GM19324 (cell line): ENCODE data around the gene PRPSAP1.
A peak's percentile ranks its signal among the peaks of the same experiment; 100 is the strongest.
"Not testable (repeated sequence)": the region's sequence is repeated elsewhere in the genome, so short reads cannot be mapped to it uniquely, and the experiment has no call there.

Experiments
- ATAC-seq: cut with Tn5 transposase; IDR thresholded peaks from one replicate; pipeline ENCODE4 v1.9.1; 2021; ENCODE audit warnings: mild to moderate bottlenecking, moderate library complexity; ENCODE audit not compliant: unreplicated experiment, low FRiP score

The PRPSAP1 gene

DNA sequence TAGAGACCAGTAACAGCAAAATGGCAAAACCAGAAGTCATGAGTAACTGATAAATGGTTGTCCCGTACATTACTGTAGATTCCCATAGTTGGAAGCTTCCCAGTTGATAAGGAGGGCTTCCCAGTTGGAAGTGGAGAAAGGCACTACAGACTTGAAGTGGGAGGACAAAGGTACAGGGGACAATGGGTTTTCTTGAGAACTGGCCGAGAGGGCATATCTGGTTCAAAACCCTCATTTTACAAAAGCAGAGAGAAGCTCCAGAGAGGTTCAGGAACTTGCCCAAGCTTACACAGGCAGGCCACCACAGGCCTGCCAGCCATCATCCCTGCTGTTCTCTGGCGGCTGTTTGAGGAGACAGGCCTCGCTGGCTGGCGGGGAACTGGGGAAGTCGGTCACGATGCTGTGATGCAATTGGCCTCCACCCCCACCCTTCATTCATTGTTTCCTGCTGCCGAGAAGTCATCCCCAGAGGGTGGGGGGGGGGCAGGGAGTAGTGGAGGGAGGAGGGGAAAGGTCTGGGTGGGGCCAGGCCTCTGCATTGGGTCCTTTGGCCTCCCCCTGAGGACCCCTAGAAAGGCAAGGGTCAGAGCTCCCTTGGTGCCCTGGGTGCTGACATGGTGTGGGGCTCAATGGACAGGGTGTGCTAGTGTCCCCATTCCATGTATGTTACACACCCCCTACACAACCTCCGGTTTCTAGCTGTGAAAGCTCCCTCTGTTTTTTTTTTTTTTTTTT, 85.5 kb downstream of the PRPSAP1 start:
- no peak for ATAC-seq

DNA sequence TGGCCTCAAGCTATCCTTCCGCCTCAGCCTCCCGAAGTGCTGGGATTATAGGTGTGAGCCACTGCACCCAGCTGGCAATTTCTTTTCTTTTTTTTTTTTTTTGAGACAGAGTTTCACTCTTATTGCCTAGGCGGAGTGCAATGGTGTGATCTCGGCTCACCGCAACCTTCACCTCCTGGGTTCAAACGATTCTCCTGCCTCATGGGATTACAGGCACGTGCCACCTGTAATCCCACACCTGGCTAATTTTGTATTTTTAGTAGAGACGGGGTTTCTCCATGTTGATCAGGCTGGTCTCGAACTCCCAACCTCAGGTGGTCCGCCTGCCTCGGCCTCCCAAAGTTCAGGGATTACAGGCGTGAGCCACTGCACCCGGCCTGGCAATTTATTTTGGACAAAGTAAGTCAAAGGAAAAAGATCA, 86.1 kb downstream of the PRPSAP1 start:
- ATAC-seq = not testable (repeated sequence)

DNA sequence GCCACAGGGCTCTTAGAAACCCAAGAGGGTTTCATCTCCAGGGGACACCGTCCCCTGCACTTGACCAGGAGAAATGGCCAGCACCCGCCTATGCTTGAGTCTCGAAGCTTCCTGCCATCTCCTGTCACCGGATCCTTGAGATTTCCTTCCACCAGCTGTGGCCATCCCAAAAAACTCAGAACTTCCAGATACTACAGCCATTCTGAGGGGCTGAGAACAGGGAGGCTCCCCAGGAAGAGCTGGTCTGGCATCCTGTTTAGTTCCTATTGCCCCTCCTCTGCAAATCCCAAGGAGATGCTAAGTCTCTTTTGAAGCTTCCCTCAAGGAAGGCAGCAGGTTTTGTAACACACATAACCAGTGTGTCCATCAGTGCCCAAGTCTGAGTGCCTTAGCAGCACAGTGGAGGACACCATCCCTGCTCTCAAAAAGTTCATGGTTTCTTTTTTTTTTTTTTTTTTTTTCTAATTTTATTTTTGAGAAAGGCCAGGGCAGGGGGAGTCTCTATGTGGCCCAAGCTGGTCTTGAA, 86.6 kb downstream of the PRPSAP1 start:
- ATAC-seq = no peak

DNA sequence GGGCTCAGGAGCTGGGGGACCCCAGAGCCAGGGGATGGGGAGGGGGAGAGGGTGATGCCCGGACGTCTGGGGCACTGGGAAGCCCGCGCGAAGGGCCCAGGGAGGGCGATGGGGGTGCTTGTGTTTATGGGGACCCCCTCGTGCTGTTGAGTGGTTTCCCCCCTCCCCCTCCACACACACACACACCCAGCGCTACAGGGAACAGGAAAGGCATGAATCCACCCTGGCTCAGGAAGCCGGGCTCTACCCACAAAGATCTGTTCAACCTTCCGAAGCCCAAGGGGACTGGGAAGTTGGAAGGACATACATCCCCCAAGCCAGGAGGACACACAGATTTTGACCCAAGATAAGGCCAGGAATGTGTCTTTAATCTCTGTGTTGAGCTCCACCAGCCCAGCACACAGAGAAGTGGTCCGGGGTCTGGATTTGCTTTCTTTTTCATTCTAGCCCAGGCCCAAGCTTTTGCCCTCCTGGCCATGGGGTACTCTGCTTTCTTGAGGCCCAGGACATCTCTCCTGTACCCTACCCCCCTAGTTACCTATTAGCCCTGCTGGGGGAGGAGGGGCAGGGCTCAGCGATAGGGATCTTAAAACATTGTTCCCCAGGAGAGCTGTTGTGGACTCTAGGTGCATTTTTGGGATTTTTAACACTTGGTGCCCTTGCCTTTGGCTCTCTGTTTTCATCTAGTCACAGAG, 87.3 kb downstream of the PRPSAP1 start:
- no peak for ATAC-seq

DNA sequence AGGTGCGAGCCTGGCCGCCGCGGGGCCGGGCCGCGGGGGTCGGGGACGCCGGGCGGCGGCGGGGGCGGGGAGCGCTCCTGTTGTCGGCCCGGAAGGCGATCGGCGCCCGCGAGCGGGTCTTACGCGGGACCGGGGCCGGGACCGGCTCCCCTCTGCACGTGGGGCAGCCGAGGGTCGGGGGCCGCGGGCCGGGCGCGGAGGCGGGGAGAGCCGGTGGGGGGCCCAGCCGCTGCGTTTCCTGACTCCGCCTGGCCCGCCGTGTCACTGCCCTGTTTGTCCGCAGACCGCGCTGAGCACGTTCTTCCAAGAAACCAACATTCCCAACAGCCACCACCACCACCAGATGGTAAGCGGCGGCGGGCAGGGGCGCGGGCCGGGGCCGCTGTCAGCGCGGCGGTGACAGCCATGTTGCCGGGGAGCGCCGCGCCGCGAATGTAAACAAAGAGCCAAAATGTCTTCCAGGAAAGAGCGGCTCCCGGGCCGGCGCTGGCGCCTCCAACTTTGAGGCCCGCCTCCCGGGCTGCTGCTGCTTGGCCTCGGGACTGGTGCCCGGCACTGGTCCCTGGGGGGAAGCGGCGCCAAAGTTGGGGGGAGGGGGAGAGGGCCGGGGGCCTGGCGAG, 88.0 kb downstream of the PRPSAP1 start:
- peak; percentile 2 for ATAC-seq

DNA sequence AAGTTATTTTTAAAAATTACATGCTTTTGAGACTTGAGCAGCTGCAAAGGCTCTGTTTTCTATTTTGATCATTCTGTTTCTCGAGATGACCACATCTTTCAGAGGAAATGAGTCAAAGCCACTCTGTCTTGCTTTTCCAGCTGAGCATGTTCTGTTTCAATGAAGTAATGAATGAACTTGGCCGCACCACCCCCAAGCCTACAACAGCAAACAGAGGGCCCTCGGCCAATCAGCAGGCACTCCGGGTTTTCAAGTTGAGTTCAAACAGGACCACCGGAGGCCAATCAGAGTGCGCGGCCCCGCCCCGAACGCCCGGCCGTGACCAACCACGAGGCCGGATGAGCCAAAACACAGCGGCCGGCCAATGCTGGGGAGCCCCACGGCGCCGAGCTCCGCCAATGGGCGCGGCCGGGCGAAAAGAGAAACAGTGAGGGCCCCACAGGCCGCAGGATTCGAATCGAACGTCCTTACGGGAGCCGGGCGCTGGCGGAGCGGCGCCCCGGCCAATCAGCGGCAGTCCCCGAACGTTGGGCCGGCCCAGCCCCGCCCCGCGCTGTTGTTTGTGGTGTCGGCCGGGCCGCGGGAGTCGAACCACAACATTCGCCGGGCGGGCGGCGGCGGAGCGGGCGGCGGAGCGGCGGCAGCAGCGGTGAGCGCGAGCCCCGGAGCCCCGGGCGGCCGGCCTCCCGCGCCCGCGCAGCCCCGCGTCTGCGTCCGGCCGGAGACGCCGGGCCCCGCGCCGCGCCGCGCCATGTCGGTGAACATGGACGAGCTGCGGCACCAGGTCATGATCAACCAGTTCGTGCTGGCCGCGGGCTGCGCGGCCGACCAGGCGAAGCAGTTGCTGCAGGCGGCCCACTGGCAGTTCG, 88.7 kb downstream of the PRPSAP1 start, which contains the start of gene UBALD2:
TSS of gene UBALD2 (plus strand) at position 594 of the 869 bp plus-strand sequence. CDS start at position 752, 158 bp downstream.
- ATAC-seq = peak; percentile 79

DNA sequence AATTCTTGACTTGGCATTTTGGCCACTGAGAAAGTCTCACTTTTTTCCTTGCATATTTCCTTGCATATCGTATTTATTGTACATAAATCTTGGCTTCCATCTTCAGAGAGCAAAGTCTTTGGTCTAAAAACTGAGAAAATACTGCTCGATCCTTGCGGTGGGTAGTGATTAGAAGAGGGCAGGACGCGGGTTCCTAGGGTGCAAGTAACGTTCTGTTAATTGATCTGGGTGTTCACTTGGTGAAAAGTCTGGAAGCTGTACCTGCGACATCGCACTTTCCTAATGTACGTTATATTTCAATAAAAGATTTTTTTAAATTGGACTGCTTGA, 89.3 kb downstream of the PRPSAP1 start:
- ATAC-seq = peak; percentile 0

DNA sequence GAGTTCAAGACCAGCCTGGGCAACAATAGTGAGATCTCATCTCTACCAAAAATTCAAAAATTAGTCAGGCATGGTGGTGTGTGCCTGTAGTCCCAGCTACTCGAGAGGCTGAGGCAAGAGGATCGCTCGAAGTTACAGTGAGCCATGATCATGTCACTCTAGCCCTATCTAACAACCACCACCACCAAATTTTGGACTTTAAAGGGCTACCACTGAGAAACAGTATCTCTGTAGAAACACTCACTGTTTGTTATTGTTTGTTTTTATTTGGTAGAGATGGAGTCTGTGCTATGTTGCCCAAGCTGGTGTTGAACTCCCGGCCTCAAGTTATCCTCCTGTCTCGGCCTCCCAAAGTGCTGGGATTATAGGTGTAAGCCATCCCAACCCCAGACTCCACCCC, 89.8 kb downstream of the PRPSAP1 start:
- ATAC-seq = no peak

DNA sequence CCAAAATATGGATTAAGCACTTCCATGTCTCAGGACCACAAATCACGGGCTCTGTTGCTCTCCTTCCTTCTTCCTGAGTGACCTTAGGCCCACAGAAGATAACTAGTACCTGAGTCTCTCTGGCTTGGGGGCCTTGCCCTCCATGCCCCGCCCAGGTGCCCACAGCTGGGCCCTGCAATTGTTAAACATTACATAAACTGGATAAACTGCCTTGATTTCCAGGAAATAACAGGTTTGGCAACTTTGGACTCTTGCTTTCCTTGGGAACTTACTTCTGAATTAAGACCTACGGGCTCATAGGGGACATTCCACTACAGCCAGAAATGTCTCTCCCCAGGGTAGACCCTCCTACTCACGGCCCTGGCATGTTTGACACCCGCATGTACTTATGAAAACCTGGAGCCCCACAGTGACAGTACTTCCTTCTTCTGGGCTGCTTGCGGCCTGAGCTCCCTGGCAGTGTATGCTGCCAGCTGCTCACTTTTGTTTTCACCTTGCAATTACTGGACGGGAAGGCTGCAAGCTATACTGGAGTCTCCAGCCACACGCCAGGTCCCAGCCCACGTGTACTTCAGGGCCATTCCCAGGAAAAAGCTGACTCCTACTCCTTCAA, 90.9 kb downstream of the PRPSAP1 start:
- no peak for ATAC-seq

DNA sequence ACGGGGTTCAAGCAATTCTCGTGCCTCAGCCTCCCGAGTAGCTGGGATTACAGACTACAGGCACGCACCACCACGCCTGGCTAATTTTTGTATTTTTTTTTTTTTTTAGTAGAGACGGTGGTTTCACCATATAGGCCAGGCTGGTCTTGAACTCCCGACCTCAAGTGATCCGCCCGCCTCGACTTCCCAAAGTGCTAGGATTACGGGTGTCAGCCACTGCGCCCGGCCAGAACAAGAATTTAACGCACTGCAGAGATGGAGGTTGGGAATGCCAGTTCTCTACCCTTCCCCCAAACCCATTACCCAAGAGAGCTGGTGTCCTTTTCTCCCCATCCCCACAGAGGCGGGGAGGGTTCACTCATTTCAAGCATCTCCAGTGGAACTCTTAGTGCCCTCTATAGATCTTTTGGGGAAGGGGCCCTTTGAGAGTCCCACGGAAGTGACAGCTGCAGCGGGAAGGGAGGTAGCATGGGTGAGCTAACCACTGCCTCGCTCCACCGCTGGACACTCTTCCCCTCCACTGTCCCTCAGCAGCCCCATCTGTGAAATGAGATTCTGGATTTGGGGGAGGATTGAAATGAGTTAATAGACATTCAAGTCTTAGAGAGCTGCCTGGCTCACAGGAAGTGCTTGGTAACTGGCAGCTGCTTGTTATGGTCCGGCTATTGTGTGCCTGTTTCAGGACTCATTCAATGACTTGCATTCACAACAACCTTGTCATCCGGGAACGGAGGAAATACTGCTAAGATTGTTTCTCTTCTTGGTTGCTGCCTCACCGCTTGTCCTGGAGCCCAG, 92.1 kb downstream of the PRPSAP1 start:
- no peak for ATAC-seq

DNA sequence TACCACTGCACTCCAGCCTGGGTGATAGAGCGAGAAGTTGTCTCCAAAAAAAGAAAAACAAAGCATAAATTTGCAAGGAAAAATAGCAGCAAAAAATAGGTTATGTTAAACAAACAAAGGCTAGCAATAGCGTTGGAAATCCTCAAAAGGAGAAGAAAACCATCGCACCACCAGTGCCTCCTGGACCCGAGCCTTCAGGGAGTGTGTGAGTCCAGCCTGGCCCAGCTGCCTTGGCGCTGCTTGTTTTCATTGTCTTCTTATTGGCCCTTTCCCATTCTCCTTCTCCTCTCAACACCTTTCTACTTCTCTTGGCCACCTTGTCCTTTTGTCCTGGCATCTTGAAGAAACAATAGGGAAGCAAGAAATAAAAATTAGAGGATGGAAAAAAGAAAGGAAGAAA, 93.0 kb downstream of the PRPSAP1 start:
- no peak for ATAC-seq

DNA sequence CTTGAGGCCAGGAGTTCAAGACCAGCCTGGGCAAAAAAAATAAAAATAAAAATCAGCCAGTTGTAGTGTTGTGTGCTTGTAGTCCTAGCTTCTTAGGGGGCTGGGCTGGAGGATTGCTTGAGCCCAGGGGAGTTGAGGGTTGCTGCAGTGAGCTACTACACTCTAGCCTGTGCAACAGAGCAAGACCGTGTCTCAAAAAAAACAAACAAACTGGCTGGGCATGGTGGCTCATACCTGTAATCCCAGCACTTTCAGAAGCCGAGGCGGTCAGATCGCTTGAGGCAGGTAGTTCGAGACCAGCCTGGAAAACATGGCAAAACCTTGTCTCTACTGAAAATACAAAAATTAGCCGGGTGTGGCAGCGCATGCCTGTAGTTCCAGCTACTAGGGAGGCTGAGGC, 93.5 kb downstream of the PRPSAP1 start:
- no peak for ATAC-seq
